Activated CD8-positive, alpha-beta memory T cell treated with anti-CD3 and anti-CD28 coated beads for 48 hours (primary cell): Measurements from ENCODE around the gene ARPC4.
"Not testable (repeated sequence)": the region's sequence is repeated elsewhere in the genome, so short reads cannot be mapped to it uniquely, and the experiment has no call there.

Source experiments
- DNase-seq, 3 experiments: peaks; one replicate each; pipeline ENCODE4 v3.0.0-alpha.2; 2020; ENCODE audit warnings: low read depth in 2 of 3, low spot score in 2 of 3

ARPC4 gene

DNA sequence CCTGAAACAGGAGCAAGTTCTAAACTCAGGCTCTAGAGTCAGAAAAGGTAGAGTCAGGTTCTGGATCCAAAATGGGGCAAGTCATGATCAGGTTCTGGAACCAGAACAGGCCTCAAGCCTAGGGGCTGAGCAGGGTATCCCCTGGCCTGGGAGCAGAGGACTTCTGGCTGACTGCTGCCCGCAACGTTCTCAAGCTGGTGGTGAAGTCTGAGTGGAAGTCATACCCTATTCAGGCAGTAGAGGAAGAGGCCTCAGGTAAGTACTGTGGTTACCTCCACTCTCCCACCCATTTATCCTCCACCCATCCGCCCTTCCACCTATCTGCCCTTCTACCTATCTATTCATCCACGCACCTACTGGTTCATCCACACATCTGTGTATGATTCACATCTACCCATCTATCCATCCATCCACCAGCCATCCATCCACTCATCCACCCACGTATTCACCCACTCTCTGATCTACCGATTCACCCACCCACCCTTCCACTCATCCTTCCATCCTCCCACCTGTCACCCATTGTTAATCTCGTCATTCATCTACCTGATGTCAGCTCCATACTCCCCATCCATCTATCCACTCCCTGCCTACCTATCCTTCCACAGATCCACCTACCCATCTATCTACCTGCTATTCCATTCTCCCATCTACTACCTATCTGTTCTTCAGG is 25.9 kb downstream of the ARPC4 start:
- no peak for DNase-seq

DNA sequence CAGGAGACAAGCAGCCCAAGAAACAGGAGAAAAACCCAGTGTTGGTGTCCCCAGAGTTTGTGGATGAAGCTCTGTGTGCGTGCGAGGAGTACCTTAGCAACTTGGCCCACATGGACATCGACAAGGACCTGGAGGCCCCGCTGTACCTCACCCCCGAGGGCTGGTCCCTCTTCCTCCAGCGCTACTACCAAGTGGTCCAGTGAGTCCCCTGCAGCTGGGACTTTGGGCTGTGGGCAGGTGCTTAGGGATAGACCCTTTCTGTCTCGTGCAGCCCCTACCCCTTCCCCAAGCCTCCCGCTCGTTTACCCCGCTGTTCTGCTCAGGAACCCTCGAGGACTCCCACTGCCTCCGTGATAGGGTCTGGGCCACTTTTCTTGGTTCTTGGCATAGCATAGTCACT is 27.7 kb downstream of the ARPC4 start:
- no peak for DNase-seq

GRCh38 chr3:9820946-9821345 is 28.1 kb downstream of the ARPC4 start:
- no peak for DNase-seq

GRCh38 chr3:9825451-9826040 is 32.7 kb downstream of the ARPC4 start:
- no peak for DNase-seq

- no peak for DNase-seq
These were observed 34.1 kb downstream of the ARPC4 start for GRCh38 chr3:9826815-9827573.

DNA sequence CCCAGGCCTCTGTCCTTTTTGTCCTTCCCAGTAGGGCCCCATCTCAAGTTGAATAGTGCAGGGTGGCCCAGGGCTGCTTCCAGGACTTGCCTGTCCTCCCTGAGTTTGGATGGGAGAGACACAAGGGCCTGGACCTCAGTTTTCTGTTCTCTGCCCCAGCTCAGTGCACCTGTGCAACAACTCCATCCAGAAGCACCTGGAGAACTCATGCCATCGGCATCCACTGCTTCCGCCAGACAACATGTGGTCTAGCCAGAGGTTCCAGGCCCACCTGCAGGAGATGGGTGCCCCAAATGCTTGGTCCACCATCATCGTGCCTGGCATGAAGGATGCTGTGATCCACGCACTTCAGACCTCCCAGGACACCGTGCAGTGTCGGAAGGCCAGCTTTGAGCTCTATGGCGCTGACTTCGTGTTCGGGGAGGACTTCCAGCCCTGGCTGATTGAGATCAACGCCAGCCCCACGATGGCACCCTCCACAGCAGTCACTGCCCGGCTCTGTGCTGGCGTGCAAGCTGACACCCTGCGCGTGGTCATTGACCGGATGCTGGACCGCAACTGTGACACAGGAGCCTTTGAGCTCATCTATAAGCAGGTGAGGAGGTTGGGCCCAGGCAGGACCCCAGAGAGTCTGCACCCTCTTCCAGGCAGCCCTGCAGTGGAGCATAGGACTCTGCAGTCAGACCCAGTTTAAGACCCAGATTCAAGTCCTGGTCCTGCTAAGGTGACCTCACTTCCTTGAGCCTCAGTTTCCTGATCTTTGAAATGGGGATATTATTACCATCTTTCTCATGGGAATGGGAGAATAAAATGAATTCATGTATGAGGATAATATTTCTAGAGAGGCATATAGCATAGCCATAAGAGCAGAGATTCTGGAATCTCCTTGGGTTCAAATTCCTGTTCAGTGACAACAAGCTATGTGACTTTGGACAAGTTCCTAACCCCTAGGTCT is 36.2 kb downstream of the ARPC4 start:
- DNase-seq: no peak

- no peak for DNase-seq
These were observed 38.4 kb downstream of the ARPC4 start for GRCh38 chr3:9831253-9831652.

- DNase-seq: no peak
These were observed 40.2 kb downstream of the ARPC4 start for GRCh38 chr3:9833078-9833477.

GRCh38 chr3:9834520-9835380 is 41.9 kb downstream of the ARPC4 start:
- DNase-seq: no peak

DNA sequence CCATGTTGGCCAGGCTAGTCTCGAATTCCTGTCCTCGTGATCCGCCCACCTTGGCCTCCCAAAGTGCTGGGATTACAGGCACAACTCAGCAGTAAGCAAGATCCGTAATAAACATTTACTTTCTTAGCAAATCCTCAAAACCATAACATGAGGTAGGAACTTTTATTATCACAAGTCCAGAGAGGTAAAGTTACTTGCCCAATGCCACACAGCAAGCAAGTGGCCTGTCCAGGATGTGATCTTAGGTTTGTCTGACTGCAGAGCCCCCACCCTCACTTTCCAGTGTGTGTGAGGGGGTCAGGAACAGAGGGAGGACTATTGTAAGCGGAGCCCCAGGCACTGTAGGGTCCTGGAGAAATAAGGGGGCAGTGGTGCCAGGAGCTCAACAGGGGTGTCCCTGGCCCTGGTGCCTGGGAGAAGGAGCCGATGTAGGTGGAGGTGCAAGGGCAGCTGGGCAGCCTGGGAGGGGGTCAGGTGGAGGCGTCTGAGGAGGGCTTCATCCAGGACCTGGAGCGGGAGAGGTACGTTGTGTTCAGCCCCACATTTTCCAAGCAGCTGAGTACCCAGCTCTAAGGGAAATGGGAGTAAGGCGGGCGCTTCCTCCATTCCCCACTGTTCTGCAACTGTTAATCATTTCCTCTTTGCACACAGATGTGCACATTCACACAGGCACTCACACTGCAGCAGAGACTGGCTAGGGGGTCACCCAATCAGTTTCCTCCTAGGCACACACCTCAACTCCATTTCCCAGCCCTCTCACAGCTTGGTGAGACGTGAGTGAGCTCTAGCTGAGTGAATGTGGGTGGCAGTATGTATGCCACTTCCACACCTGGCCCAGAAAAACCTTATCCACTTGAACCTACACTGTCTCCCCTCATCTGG is 45.1 kb downstream of the ARPC4 start:
- DNase-seq: no peak

GRCh38 chr3:9838856-9839255 is 46.0 kb downstream of the ARPC4 start:
- DNase-seq: no peak

- DNase-seq: no peak
These were observed 48.1 kb downstream of the ARPC4 start for GRCh38 chr3:9841015-9841414.

GRCh38 chr3:9843715-9844438 is 51.0 kb downstream of the ARPC4 start, which contains the start of gene RPUSD3:
Gene RPUSD3, minus strand, starts transcription at chr3:9844008. Its CDS starts 18 bp downstream, at chr3:9843990.
- DNase-seq: peak; percentile 89 to 98 (median 97)

- no peak for DNase-seq
These were observed 53.3 kb downstream of the ARPC4 start for GRCh38 chr3:9846231-9846630.

- DNase-seq: no peak
These were observed 54.1 kb downstream of the ARPC4 start for GRCh38 chr3:9846931-9847488.

GRCh38 chr3:9847870-9848269 is 55.0 kb downstream of the ARPC4 start:
- DNase-seq: not testable (repeated sequence)

DNA sequence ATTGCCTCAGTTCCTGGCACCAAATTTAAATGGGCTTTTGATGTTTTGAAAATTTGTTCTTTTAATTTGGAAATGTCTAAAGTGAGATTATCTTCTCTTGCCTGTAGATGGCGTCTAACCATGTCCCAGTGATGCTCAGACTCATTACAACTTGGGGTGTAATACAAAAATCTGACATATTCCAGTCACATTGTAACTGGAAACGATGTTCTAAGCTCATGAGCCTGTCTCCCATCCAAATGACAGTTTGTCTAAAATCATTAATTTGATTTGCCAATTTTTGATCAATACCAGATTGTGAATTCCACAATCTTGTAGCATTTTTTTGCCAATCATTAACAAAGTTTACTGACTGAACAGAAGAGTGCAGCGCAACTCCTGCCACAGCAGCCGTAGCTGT is 56.0 kb downstream of the ARPC4 start:
- not testable (repeated sequence) for DNase-seq

- DNase-seq: not testable (repeated sequence)
These were observed 58.5 kb downstream of the ARPC4 start for GRCh38 chr3:9851383-9851782.
